Mesodermal cell (in vitro differentiated cells): Measurements from ENCODE around the gene MED12L.
A peak's percentile ranks its signal among the peaks of the same experiment; 100 is the strongest.

Experiments
- H3K27ac ChIP-seq: 2 replicates; pipeline ENCODE4 v1.7.0; 2013; ENCODE audit warnings: mild to moderate bottlenecking, low read depth, low read length, moderate library complexity; ENCODE audit not compliant: severe bottlenecking
- H3K36me3 ChIP-seq: 2 replicates; pipeline ENCODE4 v1.7.1; 2013; ENCODE audit warnings: mild to moderate bottlenecking, low read length, moderate library complexity; ENCODE audit not compliant: control insufficient read depth, insufficient read depth
- H3K4me1 ChIP-seq: one replicate; pipeline ENCODE4 v1.7.1; 2013; ENCODE audit warnings: mild to moderate bottlenecking, low read length; ENCODE audit not compliant: insufficient read depth, control insufficient read depth, poor library complexity, severe bottlenecking
- H3K4me3 ChIP-seq: 2 replicates; pipeline ENCODE4 v1.7.0; 2013; ENCODE audit warnings: low read length, control low read depth, mild to moderate bottlenecking; ENCODE audit not compliant: insufficient read depth, poor library complexity, severe bottlenecking; ENCODE audit errors: extremely low read depth
- H3K9me3 ChIP-seq: 2 replicates; pipeline ENCODE4 v1.7.1; 2013; ENCODE audit warnings: mild to moderate bottlenecking, low read length, moderate library complexity; ENCODE audit not compliant: control insufficient read depth
- WGBS, 2 experiments: methylation state at CpG; one replicate each; pipeline ENCODE4 v1.1.5; 2013; ENCODE audit warnings: missing lambda C conversion rate in 2 of 2; ENCODE audit not compliant: insufficient coverage in 2 of 2; 5-methylcytosine and 5-hydroxymethylcytosine counted together

MED12L gene

DNA sequence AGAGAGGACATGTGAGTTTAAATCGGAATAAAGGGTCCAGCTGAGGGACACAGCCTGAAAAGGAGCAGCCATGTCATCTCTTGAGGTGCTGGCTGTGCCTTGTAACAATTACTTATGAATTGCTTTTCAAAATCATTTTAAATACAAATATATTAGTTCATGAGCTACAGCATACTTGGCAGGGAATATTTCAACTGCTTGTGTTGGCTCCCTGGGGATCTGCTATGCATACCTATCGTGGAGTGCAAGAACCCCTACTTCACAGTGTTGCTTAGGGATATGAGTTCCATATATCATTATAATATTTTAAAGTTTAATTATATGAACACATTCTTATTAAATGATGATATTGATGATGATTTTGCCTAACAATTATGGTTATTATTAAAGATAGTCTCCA is 212.0 kb downstream of the MED12L start:
- Histone ChIP-seq H3K9me3 (no peaks in the 10 kb centered on the region), H3K4me1 (no peaks in the 10 kb centered on the region), H3K36me3 (no peaks in the 10 kb centered on the region), H3K27ac (no peak overlapping the region), H3K4me3 (no peak overlapping the region)
- WGBS, 2 experiments: no CpG with 5 or more reads among the region's 2 CpGs

DNA sequence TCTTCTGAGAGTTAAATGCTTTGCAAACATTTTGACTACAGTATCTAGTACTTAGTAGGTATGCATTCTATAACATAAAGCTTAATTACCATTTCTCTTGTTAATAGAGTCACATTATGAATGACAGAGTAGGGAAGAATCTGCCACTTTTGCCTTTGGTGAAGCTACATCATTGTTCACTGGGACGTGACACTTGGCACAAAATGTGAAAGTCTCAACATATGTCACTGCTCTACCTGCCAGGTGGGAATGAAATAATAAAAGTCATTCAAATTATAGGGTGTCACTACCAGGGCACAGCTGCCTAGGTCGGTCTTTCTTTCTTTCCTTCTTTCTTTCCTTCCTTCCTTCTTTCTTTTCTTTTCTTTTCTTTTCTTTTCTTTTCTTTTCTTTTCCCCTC is 213.5 kb downstream of the MED12L start:
- Histone ChIP-seq H3K4me3 (no peak overlapping the region), H3K27ac (no peak overlapping the region), H3K36me3 (no peaks in the 10 kb centered on the region), H3K9me3 (no peaks in the 10 kb centered on the region), H3K4me1 (peaks cover 5% of the 10 kb centered on the region)
- 88 to 90% methylated on average over 1 to 2 of the region's 2 CpGs for WGBS, 2 experiments

DNA sequence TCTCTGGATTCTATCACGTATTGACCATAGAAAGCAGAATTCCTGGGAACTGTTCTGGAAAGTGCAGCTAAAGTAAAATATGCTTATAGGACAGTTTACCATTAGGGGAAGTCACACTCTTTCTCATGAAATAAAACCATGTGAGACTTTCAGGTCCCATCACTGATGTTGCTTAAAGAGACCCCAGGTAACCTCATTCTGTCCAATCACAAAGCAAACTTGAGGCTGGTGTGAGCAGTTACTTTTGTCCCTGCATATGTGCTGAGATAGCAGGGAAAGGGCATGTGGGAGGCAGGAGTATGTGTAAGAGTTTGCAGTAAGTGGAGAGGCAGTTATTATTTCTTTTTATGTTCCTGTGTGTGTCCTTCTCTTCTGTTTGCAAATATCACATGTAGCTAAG is 215.1 kb downstream of the MED12L start:
- Histone ChIP-seq H3K27ac (no peak overlapping the region), H3K36me3 (no peaks in the 10 kb centered on the region), H3K4me3 (no peak overlapping the region), H3K9me3 (no peaks in the 10 kb centered on the region), H3K4me1 (peaks cover 15% of the 10 kb centered on the region)
- WGBS, 2 experiments: no CpG with 5 or more reads among the region's 1 CpG

DNA sequence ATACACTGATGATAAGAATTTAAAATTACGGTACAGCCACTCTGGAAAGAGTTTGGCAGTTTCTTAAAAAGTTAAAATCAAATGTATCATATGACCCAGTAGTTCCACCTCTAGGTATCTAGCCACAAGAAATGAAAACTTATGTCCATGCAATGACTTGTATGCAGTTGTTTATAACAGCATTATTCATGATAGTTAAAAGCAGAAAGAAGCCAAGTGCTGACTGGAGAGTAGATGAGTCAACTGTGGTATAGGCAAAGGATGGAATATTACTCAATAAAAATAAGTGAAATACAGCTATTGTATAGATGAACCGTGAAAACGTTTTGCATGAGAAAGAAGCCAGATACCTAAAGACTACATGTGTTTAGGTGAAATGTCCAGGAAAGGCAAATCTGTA is 216.3 kb downstream of the MED12L start:
- 85% methylated on average over 2 of the region's 3 CpGs for WGBS, 2 experiments
- H3K4me3 ChIP-seq: no peak overlapping the region
- H3K4me1 ChIP-seq: peaks cover 27% of the 10 kb centered on the region
- H3K27ac ChIP-seq: no peak overlapping the region
- H3K36me3 ChIP-seq: no peaks in the 10 kb centered on the region
- H3K9me3 ChIP-seq: no peaks in the 10 kb centered on the region

DNA sequence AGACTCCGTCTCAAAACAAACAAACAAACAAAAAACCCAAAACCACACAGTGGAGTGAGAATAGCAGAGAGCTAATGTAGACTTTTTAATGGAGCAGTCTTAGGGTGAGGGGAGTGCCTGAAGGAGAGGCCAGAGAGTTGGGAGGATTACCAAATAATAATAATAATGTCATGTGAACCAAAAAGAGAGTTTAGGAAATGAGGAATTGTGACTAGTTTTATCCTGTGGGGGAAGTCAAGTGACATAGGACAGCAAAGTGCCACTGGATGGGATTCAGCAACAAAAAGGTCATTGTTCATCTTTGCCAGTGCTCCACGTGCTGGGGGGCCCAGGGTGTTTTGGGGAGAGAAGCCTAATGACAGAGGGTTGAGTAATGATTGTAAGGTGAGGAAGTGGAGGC is 218.3 kb downstream of the MED12L start:
- H3K27ac ChIP-seq: no peak overlapping the region
- no peak overlapping the region for H3K4me3 ChIP-seq
- H3K36me3 ChIP-seq: no peaks in the 10 kb centered on the region
- peaks cover 27% of the 10 kb centered on the region for H3K4me1 ChIP-seq
- 50% methylated on average over 1 of the region's 2 CpGs for WGBS, 2 experiments
- H3K9me3 ChIP-seq: no peaks in the 10 kb centered on the region

DNA sequence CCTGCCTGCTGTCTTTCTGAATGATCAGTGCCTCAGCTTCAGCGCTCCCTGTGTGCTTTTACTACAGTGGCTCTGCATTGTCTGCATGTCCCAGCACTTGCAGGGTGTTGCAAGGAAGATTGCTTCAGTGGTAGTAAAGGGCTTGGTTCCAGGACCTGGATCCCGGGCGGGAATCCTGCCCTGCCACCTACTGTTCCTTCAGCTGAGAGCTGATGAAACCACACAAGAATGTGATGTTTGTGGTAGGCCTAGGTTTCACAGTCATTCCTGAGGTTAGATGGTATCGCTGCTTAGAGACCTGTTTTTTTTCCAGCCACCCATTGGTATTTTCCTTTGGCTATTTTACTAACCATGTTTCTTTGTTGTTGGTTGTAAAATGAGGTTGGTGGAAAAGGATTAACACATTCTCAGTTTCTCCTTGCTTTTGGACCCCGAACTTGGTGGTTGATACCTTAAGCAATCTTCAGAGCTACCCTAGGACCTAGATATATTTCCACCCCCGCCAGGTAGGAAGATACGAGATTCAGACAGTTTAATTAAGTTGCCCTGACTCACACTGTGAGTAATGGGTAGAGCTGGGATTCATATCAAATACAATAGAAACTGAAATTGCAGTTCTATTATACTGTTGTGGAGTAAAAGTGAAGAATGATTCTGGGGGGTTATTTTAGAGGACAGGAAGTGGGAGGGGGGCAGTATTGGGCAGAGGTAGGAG is 219.8 kb downstream of the MED12L start:
- WGBS, 2 experiments: 10 to 23% methylated on average over 2 to 4 of the region's 7 CpGs
- Histone ChIP-seq H3K27ac (peak overlapping the region; percentile 96), H3K4me3 (no peak overlapping the region), H3K4me1 (peaks cover 27% of the 10 kb centered on the region), H3K36me3 (no peaks in the 10 kb centered on the region), H3K9me3 (no peaks in the 10 kb centered on the region)

DNA sequence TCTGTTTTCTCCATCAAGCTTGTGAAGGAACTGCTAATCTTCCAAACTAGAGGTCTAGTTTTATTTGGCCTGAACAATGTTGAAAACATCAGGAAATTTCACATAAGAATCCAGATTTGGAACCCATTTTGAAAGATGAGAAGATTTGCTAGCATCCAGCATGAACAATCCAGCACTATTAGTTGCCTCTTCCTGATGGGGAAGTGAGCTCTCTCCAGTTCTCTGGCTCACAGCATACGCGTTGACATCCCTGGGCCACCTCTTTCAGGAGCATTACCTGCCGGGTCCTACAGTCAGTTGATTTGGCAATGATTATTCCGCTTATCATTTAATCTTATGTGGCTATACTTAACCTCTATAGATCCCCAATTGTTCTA is 220.3 kb downstream of the MED12L start:
- WGBS, 2 experiments: 84 to 89% methylated on average over 4 of the region's 4 CpGs
- Histone ChIP-seq H3K27ac (peak overlapping the region; percentile 96), H3K4me3 (no peak overlapping the region), H3K9me3 (no peaks in the 10 kb centered on the region), H3K4me1 (peaks cover 27% of the 10 kb centered on the region), H3K36me3 (no peaks in the 10 kb centered on the region)

DNA sequence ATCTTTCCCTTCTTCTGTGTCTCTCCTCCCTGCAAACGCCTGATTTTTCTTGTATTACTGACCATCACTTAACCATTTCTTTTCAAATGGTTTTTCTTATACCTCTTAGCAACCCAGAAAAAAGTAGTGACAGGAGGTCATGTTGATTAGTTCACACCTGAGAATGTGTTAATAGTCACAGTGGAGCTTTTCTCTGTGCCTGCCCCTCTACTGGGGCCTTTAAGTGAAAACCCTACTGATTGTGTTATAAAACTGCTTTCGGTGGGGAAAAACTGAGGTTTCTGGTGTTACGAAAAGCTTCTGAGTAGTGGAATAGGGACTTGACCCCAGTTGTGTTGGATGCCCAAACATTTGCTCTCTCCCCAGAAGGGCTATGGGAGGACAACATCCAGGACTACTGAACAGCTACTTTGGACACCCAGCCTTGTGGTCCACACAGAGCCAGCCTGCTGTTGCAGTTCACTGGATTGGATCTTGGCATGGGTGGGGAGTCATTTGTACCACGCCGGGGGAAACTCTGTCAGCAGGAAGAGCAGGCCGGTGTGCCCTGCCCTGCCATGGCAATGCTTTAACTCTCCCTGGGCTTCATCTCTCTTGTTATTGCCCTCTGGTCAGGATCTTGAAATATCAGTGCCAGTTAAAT is 220.8 kb downstream of the MED12L start:
- WGBS, 2 experiments: 96 to 100% methylated on average over 5 to 6 of the region's 6 CpGs
- no peaks in the 10 kb centered on the region for H3K9me3 ChIP-seq
- no peaks in the 10 kb centered on the region for H3K36me3 ChIP-seq
- peaks cover 27% of the 10 kb centered on the region for H3K4me1 ChIP-seq
- no peak overlapping the region for H3K4me3 ChIP-seq
- peak overlapping the region; percentile 96 for H3K27ac ChIP-seq

DNA sequence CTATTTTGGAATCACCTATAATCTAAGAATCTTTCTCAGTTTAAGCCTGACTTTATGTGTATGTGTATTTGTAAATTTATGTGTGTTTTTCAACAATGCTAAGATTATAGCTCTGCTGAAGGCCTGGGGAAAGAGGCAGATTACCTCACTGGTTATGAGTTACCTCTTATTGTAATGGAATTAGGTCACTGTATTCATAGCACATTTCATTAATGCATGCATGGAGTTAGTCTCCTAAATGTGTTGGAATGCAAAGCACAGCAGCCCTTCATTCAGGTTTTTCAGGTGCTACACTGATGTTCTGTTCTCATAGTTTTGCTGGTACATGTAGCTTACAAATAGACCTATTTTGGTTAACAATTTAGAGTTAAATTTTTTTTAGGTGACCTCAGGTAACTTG is 221.7 kb downstream of the MED12L start:
- no peak overlapping the region for H3K27ac ChIP-seq
- H3K4me3 ChIP-seq: no peak overlapping the region

DNA sequence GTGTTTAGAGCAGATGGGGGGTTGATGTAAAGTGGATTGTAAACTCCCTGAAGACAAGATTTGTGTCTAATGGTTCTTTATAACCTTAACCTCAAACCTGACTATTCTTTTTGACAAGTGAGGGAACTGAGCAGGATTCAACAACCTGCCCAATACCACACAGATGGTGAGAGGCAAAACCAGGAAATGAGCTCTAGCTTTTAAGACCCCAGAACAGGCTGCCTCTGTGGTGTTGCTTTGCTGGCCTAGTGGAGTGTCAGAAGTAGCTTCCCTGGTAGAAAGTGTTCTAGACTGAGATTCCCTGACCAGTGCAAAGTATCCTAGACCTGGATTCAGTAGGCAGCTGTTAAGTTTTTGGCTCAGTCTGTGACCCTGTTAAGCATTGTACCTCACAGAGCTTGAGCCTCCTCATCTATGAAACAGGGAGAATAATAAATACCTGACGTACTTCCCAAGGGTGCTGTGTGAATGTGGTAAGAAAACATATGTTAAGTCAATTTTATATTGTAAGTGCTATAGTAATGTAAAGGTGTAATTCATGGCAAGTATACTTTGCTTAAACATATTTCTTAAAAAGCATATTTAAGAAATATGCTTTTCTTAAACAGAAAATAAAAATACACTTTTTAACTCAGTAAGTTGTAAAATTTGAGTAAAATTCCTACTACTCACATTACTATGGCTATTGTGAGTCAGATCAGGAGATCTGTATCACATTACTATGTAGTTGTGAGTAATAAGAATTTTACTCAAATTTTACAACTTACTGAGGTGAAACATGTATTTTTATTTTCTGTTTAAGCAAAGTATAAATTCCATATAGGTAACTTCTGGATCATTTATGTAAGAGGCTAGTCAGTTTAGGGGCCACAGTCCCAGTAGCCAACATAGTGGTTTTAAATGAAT is 222.4 kb downstream of the MED12L start:
- peaks cover 27% of the 10 kb centered on the region for H3K4me1 ChIP-seq
- no CpG with 5 or more reads among the region's 1 CpG for WGBS, 2 experiments
- H3K9me3 ChIP-seq: no peaks in the 10 kb centered on the region
- H3K36me3 ChIP-seq: no peaks in the 10 kb centered on the region
- H3K4me3 ChIP-seq: no peak overlapping the region
- H3K27ac ChIP-seq: no peak overlapping the region

More for the DNA sequence above, 221.7 kb downstream of the MED12L start:
- Histone ChIP-seq H3K4me1 (peaks cover 27% of the 10 kb centered on the region), H3K36me3 (no peaks in the 10 kb centered on the region), H3K9me3 (no peaks in the 10 kb centered on the region)
